ENCODE results near the gene EHMT2.
A peak's percentile ranks its signal among the peaks of the same experiment; 100 is the strongest.
"Not testable (repeated sequence)": the region's sequence is repeated elsewhere in the genome, so short reads cannot be mapped to it uniquely, and the experiment has no call there.

The EHMT2 gene

DNA sequence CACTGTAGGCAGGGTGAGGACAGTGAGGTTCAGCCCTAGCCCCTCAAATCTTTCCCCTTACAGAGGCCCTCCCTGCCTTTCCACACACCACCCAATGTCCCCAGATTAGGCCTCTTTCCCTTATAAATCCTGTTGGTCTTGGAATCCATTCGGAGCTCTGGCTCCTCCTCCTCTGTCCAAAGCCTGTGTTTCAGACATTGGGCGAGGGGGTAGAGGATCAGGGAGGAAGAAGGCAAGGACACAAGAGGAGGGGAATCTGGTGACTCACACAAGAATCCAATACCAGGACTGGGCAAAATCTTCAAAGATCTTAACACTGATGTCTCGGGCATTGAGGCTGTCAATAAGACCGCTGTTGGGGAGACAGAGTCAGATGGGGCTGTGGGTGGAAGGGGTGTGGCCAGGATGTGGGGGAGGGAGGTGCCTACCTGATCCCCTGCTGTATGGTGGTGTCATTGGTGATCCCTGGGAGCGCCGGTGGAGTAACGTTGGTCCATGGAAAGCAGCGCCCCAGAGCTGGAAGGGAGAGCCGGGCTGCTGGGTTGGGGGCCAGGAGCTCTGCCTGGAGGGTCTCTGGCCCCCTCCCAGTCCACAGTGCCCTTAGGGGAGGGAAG, 26.3 kb downstream of the EHMT2 start:
- no peak for DNase-seq (ENCODE audit: low read depth in 1 of 2, low spot score in 1 of 2)

DNA sequence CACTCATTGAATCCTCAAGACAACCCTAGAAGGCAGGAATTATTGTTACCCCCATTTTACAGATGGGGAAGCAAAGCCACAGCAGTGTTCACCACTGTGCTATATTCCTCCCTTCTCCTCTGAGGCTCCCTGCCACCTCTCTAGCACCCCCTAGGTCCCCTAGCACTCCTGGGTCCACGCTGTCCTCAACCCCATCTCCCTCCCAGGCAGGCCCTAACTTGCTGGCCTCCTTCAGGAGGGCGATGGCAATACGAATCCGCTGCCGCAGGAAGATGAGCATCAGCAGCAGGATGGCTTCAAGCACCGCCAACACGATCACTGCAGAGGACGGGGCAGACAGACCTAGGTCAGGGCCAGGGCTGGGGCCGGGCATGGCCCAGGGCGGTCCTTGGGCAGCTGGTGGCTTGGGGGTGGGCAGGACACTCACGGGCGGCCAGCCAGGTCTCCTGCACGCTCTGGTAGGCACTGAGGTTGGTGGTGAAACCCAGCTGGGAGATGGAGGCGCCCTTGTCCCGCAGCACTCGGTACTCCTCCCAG, 27.0 kb downstream of the EHMT2 start:
- no peak for DNase-seq (ENCODE audit: low read depth in 1 of 2, low spot score in 1 of 2)

DNA sequence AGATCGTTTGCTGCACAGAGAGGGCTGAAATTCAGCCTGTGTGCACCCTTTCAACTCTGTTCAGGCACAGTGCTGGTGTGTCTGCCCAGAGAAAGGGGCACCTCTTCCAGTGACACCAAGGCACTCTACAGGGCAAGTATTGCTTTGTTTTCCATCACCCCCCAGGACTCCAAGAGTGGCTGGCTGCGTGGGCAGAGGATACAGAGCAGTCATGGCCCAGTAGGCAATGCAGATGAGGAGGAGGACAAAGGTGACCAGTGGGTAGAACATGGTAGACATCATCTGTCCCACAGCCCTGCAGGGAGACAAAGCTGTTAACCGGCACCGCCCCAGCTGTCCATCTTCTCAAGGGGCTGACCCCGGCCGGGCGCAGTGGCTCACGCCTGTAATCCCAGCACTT, 28.2 kb downstream of the EHMT2 start:
- no peak for DNase-seq (ENCODE audit: low read depth in 1 of 2, low spot score in 1 of 2)

DNA sequence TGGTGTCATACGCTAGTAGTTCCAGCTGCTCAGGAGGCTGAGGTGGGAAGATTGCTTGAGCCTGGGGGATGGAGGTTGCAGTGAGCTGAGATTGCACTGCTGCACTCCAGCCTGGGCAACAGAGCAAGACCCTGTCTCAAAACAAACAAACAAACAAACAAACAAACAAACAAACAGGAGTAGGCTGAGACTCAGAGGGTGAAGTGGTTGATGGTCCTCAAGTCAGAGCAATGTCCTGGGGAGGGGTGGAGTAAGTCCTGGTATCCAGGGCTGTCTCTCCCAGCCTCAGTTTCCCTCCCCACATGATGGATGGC, 28.9 kb downstream of the EHMT2 start:
- DNase-seq (ENCODE audit: low read depth in 1 of 2, low spot score in 1 of 2) = not testable (repeated sequence)

DNA sequence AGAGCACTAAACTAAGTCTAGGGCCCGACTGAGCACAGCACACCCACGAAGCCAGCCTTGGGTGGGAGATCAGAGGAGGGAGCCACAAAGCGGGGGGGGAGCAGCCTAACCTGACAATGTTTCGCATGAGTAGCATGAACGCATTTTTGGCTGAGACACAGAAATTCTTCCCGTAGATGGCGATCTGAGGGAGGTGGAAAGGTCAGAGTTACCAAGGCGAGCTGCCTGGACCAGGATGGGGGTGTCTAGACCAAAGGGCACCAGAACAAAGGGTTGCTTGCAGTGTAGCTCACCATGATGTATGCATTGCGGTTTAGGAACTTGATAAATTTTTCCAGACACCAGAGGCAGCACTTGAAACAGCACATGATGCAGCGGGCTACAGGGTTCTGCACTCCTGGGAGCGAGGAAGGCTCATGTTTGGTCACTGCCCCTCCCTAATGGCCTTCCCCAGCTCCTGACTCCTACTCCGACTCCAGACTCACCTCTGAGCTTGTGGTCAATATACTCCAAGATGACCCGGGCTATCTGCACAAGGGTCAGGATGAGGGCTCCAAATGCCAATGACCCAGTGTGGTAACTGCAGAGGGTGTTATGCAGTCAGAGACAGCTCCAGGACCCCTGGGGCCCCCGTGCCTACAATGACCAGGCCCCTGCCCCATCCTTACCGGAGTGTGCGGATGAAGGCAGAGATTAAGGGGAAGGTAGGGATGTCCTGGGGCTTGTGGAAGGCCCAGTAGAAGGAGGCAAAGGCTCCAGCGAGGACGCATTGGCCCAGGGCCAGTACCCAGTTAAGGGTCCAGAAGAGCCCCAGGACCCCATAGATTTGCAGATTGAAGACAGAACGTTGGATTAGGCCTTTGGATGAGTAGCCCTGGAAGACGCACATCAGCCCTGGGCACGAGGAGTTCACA, 32.0 kb downstream of the EHMT2 start:
- DNase-seq (ENCODE audit: low read depth in 1 of 2, low spot score in 1 of 2) = no peak

DNA sequence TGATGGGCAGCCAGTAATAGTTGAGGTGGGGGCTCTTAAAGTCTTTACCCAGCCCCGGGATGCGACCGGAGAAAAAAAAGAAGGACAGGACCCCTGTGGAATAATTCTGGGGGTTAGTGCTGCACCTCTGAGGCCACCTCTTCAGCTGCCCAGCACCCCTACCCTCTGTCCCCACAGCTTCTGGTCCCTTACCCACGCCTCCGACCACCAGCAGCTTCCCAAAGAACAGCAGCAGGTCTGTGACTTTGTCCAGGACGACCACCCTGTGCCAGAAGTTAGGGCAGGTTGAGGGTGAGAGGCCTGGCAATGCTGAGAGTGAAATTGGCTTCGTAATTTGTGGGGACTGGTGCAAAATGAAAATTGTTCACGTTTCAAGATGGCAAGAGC, 32.7 kb downstream of the EHMT2 start:
- DNase-seq (ENCODE audit: low read depth in 1 of 2, low spot score in 1 of 2) = no peak

DNA sequence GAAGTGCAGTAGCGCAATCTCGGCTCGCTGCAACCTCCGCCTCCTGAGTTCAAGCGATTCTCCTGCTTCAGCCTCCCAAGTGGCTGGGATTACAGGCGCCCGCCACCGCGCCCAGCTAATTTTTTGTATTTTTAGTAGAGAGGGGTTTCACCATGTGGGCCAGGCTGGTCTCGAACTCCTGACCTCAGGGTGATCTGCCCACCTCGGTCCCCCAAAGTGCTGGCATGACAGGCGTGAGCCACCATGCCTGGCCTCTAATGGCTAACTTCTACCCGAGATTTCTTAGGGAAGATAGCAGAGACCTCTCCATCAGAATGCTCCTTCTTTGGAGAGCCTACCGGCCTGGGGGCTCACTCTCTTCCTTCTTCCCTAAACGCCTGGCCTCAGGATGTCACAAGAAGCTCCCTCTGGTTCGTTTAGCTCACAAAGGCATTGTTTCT, 33.4 kb downstream of the EHMT2 start:
- DNase-seq (ENCODE audit: low read depth in 1 of 2, low spot score in 1 of 2) = not testable (repeated sequence)

DNA sequence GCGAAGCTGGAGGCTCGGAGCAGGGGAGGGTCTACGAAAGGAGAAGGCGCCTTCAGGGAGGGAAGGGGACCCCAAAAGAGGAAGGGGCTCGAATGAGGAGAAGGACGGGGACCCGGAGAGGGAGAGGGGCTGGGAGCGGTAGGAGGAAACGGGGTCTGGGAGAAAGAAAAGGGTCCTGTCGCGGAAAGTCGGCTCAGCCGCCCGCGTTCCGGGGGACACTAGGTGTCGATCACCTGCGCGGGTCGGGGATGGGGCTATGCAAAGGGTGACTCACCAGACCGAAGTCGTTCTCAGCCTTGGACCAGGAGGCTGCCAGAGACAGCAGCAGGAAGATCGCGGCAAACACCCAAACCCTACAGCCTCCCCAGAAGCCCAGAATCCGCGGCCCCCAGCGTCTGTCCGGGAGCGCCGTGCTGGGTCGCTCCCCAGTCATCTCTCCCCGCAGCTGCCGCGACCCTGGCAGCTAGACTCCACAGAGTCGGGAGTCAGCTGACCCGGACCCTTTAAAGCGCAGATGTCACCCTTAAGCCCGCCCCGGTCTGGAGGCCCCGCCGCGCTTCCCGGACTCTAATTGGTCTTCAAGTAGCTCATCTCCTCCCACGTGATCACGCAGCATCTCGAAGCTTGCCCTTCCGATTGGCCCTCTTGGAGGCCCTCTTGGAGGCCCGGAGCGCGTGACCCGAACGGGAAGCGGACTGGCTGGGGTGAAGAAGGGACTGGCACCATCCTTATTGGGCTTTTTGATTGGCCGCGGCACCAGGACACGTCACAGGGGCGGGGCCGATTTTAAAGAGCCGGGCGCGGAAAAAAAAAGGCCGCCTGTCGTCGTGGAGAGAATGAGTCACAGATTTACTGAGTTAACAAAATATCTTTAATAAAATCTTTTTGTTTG, 34.9 kb downstream of the EHMT2 start, which contains the start of gene NEU1:
TSS of gene NEU1 (minus strand) at position 478 of the 892 bp plus-strand sequence. CDS start at position 433, 45 bp downstream.
- peak; percentile 92 to 98 for DNase-seq (ENCODE audit: low read depth in 1 of 2, low spot score in 1 of 2)

DNA sequence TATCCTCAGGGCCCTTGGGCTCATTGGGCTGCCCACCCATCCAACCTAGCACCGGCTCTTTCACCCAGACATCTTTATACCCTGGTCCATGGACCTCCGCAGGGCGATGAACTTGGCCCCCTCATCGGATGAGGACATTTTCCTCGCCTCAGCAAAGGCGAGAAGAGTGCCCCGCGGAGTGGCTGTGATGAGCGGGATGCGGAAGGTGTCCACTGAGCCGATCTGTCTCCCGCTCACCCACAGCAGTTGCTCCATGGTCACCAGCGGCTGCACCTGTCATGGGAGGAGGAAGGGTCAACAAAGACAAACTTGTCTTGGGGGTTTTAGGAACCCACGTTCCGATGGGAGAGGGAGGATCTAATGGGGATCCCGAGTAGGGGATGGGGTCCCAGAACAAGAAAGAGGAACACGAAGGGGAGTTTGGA, 35.6 kb downstream of the EHMT2 start:
- no peak for DNase-seq (ENCODE audit: low read depth in 1 of 2, low spot score in 1 of 2)

DNA sequence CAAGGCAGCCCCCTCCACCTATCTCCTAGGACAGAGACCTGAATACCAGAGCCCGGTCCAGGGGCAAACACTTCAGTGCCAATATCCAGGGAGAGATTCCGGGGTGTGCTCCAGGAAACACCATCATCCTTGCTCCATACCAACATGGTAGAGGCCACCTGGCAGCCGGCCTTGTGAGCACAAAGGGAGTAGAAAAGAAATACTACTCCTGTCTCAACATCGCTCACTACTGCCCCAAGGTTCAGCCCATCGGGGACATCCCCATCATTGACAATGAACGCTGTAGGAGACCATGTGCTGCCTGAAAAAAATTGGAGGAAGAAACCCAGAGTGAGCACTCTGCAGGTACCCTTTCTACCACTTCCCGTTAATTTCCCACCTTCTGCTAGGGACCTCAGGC, 36.3 kb downstream of the EHMT2 start:
- no peak for DNase-seq (ENCODE audit: low read depth in 1 of 2, low spot score in 1 of 2)

DNA sequence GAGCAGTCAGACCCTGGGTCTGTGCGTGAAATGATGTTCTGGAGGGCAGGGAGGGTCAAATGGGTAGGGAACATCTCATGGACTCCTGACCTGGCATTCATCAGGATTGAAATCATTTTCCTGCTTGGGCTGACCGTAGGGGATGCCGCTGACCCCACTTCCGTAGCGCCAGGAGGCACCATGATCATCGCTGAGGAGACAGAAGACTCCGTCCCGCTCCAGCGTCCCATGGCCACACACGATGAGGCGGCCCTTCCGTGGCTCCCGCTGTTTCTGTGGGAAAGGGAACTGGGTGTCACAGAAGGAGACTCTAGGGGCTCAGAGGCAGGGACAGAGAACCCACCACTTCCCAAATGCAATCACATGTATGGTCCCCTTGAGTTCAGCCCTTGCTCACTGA, 37.1 kb downstream of the EHMT2 start:
- DNase-seq (ENCODE audit: low read depth in 1 of 2, low spot score in 1 of 2) = no peak

DNA sequence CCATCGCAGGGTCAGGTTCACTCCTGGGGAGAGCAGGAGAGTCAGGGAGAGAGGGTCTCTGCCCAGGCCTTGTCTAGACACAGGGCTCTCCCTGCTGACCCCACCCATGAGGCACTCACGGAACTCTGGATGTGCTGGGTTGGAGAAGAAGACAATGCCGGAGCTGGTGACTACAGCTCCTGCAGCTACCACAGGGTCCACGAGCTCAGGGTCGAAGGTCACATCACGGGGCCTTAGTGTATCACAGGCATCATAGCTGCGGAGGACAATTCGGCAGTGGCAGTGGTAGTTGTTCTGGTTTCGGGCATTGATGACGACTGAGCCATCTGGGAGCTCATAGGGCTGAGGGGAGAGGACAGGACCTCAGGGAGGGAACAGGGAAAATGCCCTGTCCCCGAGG, 37.6 kb downstream of the EHMT2 start:
- DNase-seq (ENCODE audit: low read depth in 1 of 2, low spot score in 1 of 2) = no peak

DNA sequence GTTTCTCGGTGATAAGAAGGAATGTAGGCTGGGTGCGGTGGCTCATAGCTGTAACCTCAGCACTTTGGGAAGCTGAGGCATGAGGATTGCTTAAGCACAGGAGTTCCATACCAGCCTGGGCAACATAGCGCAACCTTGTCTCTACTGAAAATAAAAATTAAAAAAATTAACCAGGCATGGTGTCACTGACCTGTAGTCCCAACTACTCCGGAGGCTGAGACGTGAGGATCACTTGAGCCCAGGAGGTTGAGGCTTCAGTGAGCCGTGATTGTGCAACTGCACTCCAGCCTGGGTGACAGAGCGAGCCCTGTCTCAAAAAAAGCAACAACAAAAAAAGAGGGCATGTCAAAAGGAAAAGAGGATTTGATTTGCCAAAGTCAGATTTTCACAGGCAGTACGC, 38.8 kb downstream of the EHMT2 start:
- no peak for DNase-seq (ENCODE audit: low read depth in 1 of 2, low spot score in 1 of 2)

DNA sequence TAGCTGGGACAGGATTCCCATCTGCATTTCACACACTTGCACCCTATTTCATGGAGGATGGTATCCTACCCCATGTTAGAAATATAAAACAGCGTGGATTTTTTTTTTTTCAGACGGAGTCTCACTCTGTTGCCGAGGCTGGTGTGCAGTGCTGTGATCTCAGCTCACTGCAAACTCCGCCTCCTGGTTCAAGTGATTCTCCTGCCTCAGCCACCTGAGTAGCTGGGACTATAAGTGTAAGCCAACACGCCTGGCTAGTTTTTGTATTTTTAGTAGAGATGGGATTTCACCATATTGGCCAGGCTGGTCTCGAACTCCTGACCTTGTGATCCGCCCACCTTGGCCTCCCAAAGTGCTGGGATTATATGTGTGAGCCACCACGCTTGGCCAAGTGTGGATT, 39.7 kb downstream of the EHMT2 start:
- not testable (repeated sequence) for DNase-seq (ENCODE audit: low read depth in 1 of 2, low spot score in 1 of 2)

DNA sequence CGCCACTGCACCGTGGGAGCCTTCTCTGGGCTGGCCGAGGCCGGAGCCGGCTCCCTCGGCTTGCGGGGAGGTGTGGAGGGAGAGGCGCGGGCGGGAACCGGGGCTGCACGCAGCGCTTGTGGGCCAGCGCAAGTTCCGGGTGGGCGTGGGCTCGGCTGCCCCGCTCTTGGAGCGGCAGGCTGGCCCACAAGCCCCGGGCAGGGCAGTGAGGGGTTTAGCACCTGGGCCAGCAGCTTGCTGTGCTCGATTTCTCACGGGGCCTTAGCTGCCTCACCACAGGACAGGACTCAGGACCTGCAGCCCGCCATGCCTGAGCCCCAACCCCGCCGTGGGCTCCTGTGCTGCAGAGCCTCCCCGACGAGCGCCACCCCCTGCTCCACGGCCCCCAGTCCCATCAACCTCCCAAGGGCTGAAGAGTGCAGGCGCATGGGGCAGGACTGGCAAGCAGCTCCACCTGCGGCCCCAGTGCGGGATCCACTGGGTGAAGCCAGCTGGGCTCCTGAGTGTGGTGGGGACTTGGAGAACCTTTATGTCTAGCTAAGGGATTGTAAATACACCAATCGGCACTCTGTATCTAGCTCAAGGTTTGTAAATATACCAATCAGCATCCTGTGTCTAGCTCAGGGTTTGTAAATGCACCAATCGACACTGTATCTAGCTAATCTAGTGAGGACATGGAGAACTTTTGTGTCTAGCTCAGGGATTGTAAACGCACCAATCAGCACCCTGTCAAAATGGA, 45.3 kb downstream of the EHMT2 start:
- not testable (repeated sequence) for DNase-seq (ENCODE audit: low read depth in 1 of 2, low spot score in 1 of 2)

DNA sequence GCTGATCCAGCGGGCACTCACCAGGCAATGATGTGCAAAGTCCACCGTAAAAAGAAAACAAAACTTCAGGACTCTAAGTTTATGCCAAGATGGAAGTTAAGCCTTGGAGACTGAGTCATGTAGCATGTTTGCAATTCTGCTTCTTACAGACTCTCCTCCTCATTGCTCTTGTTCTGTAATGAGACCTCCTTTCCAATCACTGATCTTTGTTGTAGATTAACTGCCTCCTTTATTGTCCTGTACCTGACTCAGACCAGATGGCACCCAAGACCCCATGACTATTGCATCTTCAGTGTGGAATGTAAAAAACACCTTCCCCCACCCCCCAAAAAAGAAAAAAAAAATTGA, 46.0 kb downstream of the EHMT2 start:
- no peak for DNase-seq (ENCODE audit: low read depth in 1 of 2, low spot score in 1 of 2)

DNA sequence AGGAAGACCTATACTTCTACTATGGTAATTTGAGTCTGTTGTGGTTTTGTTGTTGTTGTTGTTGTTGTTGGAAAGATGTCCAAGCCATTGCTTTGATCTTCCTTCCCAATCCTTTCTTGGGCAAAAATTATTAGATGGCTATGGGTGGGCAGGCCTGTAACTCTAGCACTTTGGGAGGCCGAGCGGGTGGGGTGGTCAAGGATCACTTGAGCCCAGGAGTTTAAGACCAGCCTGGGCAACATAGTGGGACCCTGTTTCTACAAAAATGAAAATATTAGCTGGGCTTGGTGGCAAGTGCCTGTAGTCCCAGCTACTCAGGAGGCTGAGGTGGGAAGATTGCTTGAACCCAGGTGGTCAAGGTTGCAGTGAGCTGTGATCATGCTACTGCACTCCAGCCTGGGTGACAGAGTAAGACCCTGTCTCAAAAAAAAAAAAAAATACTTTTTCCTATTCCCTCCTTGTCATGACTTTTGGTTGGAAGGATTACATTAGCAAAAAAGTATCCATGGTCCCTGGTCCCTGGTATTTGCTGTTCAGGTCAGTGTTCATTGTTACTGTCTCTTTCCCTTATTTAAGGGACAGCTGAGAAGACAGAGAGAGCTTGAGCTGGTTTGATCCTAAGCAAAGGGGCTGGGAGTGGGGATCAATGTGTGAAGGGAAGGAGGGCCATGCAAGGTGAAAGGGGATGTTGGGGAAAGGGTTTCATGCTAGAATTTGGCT, 46.6 kb downstream of the EHMT2 start:
- DNase-seq (ENCODE audit: low read depth in 1 of 2, low spot score in 1 of 2) = no peak

DNA sequence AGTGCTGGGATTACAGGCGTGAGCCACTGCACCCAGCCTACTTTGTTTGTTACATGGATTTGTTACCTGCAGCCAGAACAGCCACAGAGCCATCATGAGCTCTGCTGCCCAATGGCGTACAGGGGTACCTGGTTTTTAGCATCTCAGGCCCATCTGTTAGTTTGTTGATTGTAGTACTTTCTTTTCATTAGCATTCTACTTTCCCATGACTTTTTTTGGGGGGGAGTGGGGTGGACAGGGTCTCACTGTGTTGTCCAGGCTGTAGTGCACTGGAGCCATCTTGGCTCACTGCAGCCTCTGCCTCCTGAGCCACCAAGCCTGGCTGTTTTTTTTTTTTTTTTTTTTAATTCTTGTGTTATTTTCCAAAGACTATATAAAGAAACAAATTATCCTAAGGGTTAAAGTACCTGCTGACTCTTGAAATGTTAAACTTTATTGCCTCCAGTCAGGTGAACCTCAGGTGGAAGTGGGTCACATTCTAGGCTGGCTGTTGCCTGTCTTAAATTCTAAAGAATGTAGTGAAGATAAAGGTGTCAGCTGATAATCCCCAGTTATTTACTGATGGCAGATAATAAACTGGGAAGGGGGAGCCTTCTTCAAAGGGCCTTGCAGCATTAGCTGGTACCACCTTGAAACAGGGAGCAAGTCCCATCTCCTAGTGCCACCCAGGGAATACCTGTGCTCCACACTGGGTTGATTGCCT, 50.1 kb downstream of the EHMT2 start:
- DNase-seq (ENCODE audit: low read depth in 1 of 2, low spot score in 1 of 2) = no peak

DNA sequence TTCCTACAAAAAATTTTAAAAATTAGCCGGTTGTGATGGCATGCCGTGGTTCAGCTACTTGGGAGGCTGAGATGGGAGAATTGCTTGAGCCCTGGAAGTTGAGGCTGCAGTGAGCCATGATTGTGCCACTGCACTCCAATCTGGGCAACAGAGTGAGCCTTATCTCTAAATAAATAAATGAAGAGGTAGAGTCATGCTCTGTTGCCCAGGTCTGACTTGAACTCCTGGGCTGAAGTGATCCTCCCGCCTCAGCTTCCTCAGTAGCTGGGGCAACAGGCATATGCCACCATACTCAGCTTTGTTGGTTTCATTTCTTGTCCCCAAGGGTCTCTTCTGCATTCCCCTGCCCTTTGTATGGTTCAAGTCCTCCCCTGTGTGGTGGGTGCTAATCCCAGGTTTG, 53.0 kb downstream of the EHMT2 start:
- DNase-seq (ENCODE audit: low read depth in 1 of 2, low spot score in 1 of 2) = no peak

DNA sequence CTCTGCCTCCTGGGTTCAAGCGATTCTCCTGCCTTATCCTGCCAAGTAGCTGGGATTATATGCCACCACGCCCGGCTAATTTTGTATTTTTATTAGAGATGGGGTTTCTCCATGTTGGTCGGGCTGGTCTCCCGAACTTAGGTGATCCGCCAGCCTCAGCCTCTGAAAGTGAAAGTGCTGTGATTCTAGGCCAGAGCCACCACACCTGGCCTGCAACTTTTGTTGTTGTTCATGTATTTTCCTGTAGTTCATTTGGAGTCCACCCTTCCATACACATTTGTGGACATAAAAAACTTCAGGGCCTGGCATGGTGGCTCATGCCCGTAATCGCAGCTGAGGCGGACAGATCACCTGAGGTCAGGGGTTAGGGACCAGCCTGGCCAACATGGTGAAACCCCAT, 55.4 kb downstream of the EHMT2 start:
- DNase-seq (ENCODE audit: low read depth in 1 of 2, low spot score in 1 of 2) = no peak

Data from stimulated activated CD4-positive, alpha-beta T cell treated with anti-CD3 and anti-CD28 coated beads, Interleukin-15, amount 100 ng/mL, for 1 hour (primary cell).